ENCODE measurements around the gene KLK14. TPM values are rescaled to one million over a fixed set of nuclear protein-coding genes. Genes with fewer than 3 reads are reported as not detected.

KLK14 gene
- total RNA-seq, 1 experiment from 2014 or later, result 0.26 TPM

- no peak overlapping the region for H3K4ac ChIP-seq (ENCODE audit: low read depth, low read length)
- H2BK12ac ChIP-seq (ENCODE audit: insufficient read length, low read depth, low read length), result no peak overlapping the region
- no peaks in the 10 kb centered on the region for H4K20me1 ChIP-seq (ENCODE audit: control insufficient read depth, insufficient read depth, insufficient read length)
- no peaks in the 10 kb centered on the region for H3K4me1 ChIP-seq (ENCODE audit: insufficient read depth, low read length)
- H4K91ac ChIP-seq (ENCODE audit: insufficient read length, low read depth, low read length), result no peak overlapping the region
- no peak overlapping the region for H2BK15ac ChIP-seq (ENCODE audit: low read depth, low read length)
- Mint-ChIP-seq H3K36me3 (ENCODE audit: insufficient read depth in 1 of 3, low read depth in 3 of 3) (peaks cover 2 to 24% (median 4%) of the 10 kb centered on the region in 3 experiments; a peak in 4 of 7 replicates), H3K27me3 (ENCODE audit: low read depth) (no peaks in the 10 kb centered on the region; the same call in none of the 2 replicates), H3K4me3 (no peak overlapping the region), H3K27ac (no peak overlapping the region), H3K9me3 (no peaks in the 10 kb centered on the region), H3K4me1 (peaks cover 11 to 14% of the 10 kb centered on the region in 2 experiments)
- H2BK5ac ChIP-seq (ENCODE audit: insufficient read length, low read length), result no peak overlapping the region
- no peak overlapping the region for H2AFZ ChIP-seq (ENCODE audit: low read length)
- H3K79me2 ChIP-seq (ENCODE audit: insufficient read depth, low read length), result no peaks in the 10 kb centered on the region
- no peak overlapping the region for H3K4me2 ChIP-seq (ENCODE audit: insufficient read depth, insufficient read length, low read length)
- H3K79me1 ChIP-seq (ENCODE audit: insufficient read depth, low read depth, low read length, poor library complexity, severe bottlenecking), result no peaks in the 10 kb centered on the region
- no peak overlapping the region for H3K27ac ChIP-seq (ENCODE audit: insufficient read length, low read depth, low read length)
- no peak overlapping the region for H3K23ac ChIP-seq (ENCODE audit: insufficient read length, low read depth, low read length)
- TF ChIP-seq, protein P1, sequence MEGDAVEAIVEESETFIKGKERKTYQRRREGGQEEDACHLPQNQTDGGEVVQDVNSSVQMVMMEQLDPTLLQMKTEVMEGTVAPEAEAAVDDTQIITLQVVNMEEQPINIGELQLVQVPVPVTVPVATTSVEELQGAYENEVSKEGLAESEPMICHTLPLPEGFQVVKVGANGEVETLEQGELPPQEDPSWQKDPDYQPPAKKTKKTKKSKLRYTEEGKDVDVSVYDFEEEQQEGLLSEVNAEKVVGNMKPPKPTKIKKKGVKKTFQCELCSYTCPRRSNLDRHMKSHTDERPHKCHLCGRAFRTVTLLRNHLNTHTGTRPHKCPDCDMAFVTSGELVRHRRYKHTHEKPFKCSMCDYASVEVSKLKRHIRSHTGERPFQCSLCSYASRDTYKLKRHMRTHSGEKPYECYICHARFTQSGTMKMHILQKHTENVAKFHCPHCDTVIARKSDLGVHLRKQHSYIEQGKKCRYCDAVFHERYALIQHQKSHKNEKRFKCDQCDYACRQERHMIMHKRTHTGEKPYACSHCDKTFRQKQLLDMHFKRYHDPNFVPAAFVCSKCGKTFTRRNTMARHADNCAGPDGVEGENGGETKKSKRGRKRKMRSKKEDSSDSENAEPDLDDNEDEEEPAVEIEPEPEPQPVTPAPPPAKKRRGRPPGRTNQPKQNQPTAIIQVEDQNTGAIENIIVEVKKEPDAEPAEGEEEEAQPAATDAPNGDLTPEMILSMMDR (conservative IDR thresholded peaks at IDR 0.05), result no peak
- no peak for DNase-seq
- no peak overlapping the region for H3K56ac ChIP-seq (ENCODE audit: insufficient read length, low read depth, low read length)
- no peak overlapping the region for H3T11ph ChIP-seq (ENCODE audit: low read length)
- no peaks in the 10 kb centered on the region for H3K27me3 ChIP-seq (ENCODE audit: insufficient read depth, low read length)
- no peak overlapping the region for H3K9ac ChIP-seq (ENCODE audit: extremely low read depth, insufficient read length, low read length)
- WGBS (ENCODE audit: extremely low coverage, insufficient read length, low lambda C conversion rate), result no CpG with 5 or more reads among the region's 78 CpGs
- no peak overlapping the region for H3K18ac ChIP-seq (ENCODE audit: insufficient read length, low read depth, low read length)
- no peaks in the 10 kb centered on the region for H3K23me2 ChIP-seq (ENCODE audit: insufficient read length, low read depth, low read length, poor library complexity, severe bottlenecking)
- H3K14ac ChIP-seq (ENCODE audit: insufficient read depth, low read length), result no peak overlapping the region
- H3K9me3 ChIP-seq (ENCODE audit: control insufficient read depth, low read depth, low read length), result no peaks in the 10 kb centered on the region
- no peak overlapping the region for H2AK5ac ChIP-seq (ENCODE audit: insufficient read length, low read length)
- H2BK20ac ChIP-seq (ENCODE audit: low read depth, low read length, poor library complexity, severe bottlenecking), result no peak overlapping the region
- no peak overlapping the region for H4K5ac ChIP-seq (ENCODE audit: insufficient read length, low read depth, low read length)
- no peak overlapping the region for H4K8ac ChIP-seq (replicated peaks; ENCODE audit: insufficient read length, low read depth, low read length)
- H2BK120ac ChIP-seq (ENCODE audit: low read depth, low read length, poor library complexity, severe bottlenecking), result no peak overlapping the region
Observed at GRCh38 chr19:51098365-51099046, 15.8 kb upstream of the KLK14 start.

All from H9 (cell line).